Measurements from ENCODE around the gene SMARCD3. TPM values are rescaled to one million over a fixed set of nuclear protein-coding genes. Genes with fewer than 3 reads are reported as not detected.

Gene SMARCD3
- total RNA-seq, 2 experiments from 2014 or later = 11.8 to 14.8 TPM

DNA sequence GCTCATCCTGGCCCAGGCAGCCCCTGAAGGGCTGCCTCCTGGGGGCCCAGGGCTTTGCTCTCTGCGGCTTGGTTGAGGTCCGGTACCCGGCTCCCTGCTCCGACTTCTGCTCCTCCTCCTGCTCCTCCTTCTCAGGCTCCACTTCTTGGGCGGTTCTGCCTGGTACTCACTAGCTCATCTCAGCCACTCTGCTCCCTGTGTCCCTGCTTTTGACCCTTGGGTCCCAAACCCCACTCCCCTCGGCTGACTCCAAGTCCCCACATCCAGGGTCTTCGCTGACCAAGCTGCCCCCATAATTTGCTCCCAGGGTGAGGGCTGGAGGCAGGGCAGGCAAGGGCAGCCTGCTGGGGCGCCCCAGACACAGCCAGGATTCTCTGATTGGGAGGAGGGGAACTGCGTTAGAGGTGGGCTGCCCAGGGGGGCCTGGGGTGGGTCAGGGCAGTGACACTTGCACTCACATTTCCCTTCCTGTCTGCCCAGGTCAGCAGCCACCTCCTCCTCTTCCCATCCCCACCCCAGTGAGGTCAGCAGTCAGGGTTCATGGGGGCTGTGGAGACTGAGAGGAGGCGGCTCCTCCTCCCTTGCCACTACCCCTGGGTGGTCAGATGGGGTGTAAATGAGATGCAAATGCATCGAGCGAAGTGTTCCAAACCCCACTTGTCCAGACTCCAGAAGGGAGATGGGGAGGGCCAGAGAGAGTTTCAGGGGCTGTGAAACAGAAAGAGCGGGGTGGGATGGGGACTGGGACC lies 2.2 kb downstream of the SMARCD3 start:
- ChIA-PET CTCF (interaction anchor here (0.7 to 2.7 kb wide), 2 partner anchors 39 to 122 kb away, joined by 3 to 15 read pairs; no protein-coding TSS in a partner anchor), POLR2A (no interaction called here)
- no peak for DNase-seq
- Mint-ChIP-seq H3K27me3 (peaks cover 63% of the 10 kb centered on the region), H3K4me1 (ENCODE audit: low read depth) (peaks cover 60% of the 10 kb centered on the region), H3K36me3 (ENCODE audit: low read depth) (no peaks in the 10 kb centered on the region), H3K9me3 (no peaks in the 10 kb centered on the region), H3K27ac (no peak overlapping the region), H3K4me3 (peak overlapping the region; percentile 54)
- H3K27me3 ChIP-seq (ENCODE audit: control insufficient read depth in 1 of 2, insufficient read depth in 2 of 2, low read length in 2 of 2) = peaks cover 47 to 50% of the 10 kb centered on the region in 2 experiments
- ATAC-seq (ENCODE audit: poor library complexity) = no peak
- H3K36me3 ChIP-seq (ENCODE audit: insufficient read depth, low read length) = no peaks in the 10 kb centered on the region
- TF ChIP-seq, protein P1, sequence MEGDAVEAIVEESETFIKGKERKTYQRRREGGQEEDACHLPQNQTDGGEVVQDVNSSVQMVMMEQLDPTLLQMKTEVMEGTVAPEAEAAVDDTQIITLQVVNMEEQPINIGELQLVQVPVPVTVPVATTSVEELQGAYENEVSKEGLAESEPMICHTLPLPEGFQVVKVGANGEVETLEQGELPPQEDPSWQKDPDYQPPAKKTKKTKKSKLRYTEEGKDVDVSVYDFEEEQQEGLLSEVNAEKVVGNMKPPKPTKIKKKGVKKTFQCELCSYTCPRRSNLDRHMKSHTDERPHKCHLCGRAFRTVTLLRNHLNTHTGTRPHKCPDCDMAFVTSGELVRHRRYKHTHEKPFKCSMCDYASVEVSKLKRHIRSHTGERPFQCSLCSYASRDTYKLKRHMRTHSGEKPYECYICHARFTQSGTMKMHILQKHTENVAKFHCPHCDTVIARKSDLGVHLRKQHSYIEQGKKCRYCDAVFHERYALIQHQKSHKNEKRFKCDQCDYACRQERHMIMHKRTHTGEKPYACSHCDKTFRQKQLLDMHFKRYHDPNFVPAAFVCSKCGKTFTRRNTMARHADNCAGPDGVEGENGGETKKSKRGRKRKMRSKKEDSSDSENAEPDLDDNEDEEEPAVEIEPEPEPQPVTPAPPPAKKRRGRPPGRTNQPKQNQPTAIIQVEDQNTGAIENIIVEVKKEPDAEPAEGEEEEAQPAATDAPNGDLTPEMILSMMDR (IDR thresholded peaks at IDR 0.05) = no peak
- no peak overlapping the region for H3K4me3 ChIP-seq (ENCODE audit: low read length)
- H3K9me3 ChIP-seq (ENCODE audit: control insufficient read depth in 1 of 2, insufficient read depth in 1 of 2, low read length in 2 of 2) = no peaks in the 10 kb centered on the region
- H3K4me1 ChIP-seq (ENCODE audit: insufficient read depth, low read length) = peaks cover 58% of the 10 kb centered on the region
- H3K27ac ChIP-seq (ENCODE audit: low read depth in 1 of 2, low read length in 2 of 2) = no peak overlapping the region
- intact Hi-C loops (cut with DNase I, micrococcal nuclease) = loop anchor here (5.0 to 10.0 kb wide), 2 partner anchors 79 to 81 kb away; partner anchors contain the start of gene GBX1 (in 2 of the 2)

DNA sequence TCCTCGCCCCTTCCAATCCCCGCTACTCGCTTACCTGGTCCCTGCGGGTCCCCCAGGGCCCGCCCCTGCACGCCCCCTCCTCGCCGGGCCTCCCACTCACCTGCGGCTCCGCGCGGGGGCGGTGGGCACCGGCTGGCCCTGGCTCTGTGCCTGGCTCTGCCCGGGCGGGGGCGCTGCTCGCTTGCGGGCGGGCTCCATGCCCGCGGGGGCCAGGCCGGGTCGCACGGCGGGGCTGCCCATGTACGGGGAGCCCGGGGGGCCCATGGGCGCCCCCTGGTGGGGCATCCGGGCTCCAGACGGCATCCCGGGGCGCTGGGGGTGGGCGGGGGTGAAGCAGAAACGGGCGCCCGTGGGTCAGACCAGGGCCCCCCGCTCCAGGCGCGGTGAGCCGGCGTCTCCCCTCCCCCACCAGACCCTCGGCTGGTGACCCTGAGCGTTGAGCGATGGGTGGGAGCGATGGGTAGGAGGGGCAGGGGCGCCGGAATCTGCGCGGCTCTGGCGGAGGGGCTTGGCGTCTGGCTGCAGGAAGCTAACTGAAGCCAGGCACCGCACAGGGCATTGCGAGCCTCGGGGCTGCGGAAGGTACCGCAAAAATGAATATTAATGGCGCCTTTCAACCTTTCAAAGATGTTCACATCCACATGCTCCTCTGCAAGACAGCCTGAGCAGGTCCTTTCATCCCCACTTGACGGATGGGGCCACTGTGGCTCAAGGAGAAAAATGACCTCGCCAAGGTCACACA lies 3.0 kb downstream of the SMARCD3 start:
- H3K9me3 ChIP-seq (ENCODE audit: control insufficient read depth in 1 of 2, insufficient read depth in 1 of 2, low read length in 2 of 2) = no peaks in the 10 kb centered on the region
- H3K27me3 Mint-ChIP-seq = peaks cover 55% of the 10 kb centered on the region
- peaks cover 52% of the 10 kb centered on the region for H3K4me1 Mint-ChIP-seq (ENCODE audit: low read depth)
- H3K36me3 Mint-ChIP-seq (ENCODE audit: low read depth) = no peaks in the 10 kb centered on the region
- ATAC-seq (ENCODE audit: poor library complexity) (peak; percentile 68), DNase-seq (peak; percentile 43 to 86 (median 60))
- TF ChIP-seq, protein P1 (IDR thresholded peaks at IDR 0.05) = peak; percentile 74
- peak overlapping the region; percentile 47 for H3K4me3 ChIP-seq (ENCODE audit: low read length)
- no peaks in the 10 kb centered on the region for H3K9me3 Mint-ChIP-seq
- peaks cover 39 to 42% of the 10 kb centered on the region in 2 experiments for H3K27me3 ChIP-seq (ENCODE audit: control insufficient read depth in 1 of 2, insufficient read depth in 2 of 2, low read length in 2 of 2)
- ChIA-PET CTCF (interaction anchor here (0.7 to 2.7 kb wide), 3 partner anchors 10 to 122 kb away, joined by 3 to 15 read pairs (median 9); no protein-coding TSS in a partner anchor), POLR2A (interaction anchor here (1.5 to 2.9 kb wide), 2 partner anchors 19 to 274 kb away, joined by 4 to 25 read pairs; partner anchors contain the start of genes ABCF2 and RHEB)
- intact Hi-C loops (cut with DNase I, micrococcal nuclease) = loop anchor here (1.0 to 10.0 kb wide), 5 partner anchors 19 to 121 kb away; partner anchors contain the start of genes ABCF2 (in 2 of the 2) and GBX1 (in 2 of the 2)
- H3K4me3 Mint-ChIP-seq = peak overlapping the region; percentile 54
- H3K36me3 ChIP-seq (ENCODE audit: insufficient read depth, low read length) = no peaks in the 10 kb centered on the region
- peaks cover 57% of the 10 kb centered on the region for H3K4me1 ChIP-seq (ENCODE audit: insufficient read depth, low read length)
- no peak overlapping the region for H3K27ac Mint-ChIP-seq
- no peak overlapping the region for H3K27ac ChIP-seq (ENCODE audit: low read depth in 1 of 2, low read length in 2 of 2)

DNA sequence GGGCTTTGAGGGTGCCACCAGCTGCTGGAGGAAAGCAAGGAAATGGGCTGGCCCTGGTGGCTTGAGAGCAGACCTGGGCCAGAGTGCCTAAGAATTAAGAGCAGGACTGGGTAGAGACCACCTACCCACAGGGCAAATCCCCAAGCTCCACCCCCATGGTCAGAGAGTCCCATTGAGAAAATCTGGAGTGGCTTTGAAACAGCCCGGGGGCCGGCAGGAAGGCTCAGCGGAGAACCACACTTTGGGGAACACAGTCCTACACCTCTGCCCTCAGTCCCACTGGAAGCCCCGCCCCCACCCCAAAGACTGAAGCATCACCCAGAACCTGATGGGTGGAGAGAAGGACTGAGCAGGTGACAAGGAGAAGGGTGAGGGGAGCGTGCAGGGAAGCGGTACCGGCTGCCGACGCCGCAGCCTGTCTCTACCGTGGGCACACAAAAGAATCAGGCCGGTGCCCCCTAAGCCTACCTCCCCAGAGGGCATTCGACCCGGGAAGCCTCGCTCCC lies 3.6 kb downstream of the SMARCD3 start:
- Histone ChIP-seq H3K9me3 (ENCODE audit: control insufficient read depth in 1 of 2, insufficient read depth in 1 of 2, low read length in 2 of 2) (no peaks in the 10 kb centered on the region), H3K36me3 (ENCODE audit: insufficient read depth, low read length) (no peaks in the 10 kb centered on the region), H3K4me3 (ENCODE audit: low read length) (peak overlapping the region; percentile 47), H3K4me1 (ENCODE audit: insufficient read depth, low read length) (peaks cover 57% of the 10 kb centered on the region), H3K27ac (ENCODE audit: low read depth in 1 of 2, low read length in 2 of 2) (no peak overlapping the region), H3K27me3 (ENCODE audit: control insufficient read depth in 1 of 2, insufficient read depth in 2 of 2, low read length in 2 of 2) (peaks cover 34 to 38% of the 10 kb centered on the region in 2 experiments)
- H3K27ac Mint-ChIP-seq = no peak overlapping the region
- H3K27me3 Mint-ChIP-seq = peaks cover 50% of the 10 kb centered on the region
- ATAC-seq (ENCODE audit: poor library complexity) = no peak
- intact Hi-C loops (cut with DNase I, micrococcal nuclease) = loop anchor here (1.0 to 10.0 kb wide), 6 partner anchors 18 to 121 kb away; partner anchors contain the start of genes ABCF2 (in 2 of the 2) and GBX1 (in 2 of the 2)
- peaks cover 47% of the 10 kb centered on the region for H3K4me1 Mint-ChIP-seq (ENCODE audit: low read depth)
- ChIA-PET CTCF (interaction anchor here (1.0 to 2.7 kb wide), 8 partner anchors 10 to 121 kb away, joined by 4 to 16 read pairs (median 9); partner anchors contain the start of genes ABCF2 and CHPF2), POLR2A (interaction anchor here (0.9 to 2.9 kb wide), 5 partner anchors 12 to 275 kb away, joined by 3 to 25 read pairs (median 4); partner anchors contain the start of genes ABCF2, CHPF2, NUB1 and RHEB)
- peak overlapping the region; percentile 79 for H3K4me3 Mint-ChIP-seq
- H3K36me3 Mint-ChIP-seq (ENCODE audit: low read depth) = peaks cover 3% of the 10 kb centered on the region
- no peaks in the 10 kb centered on the region for H3K9me3 Mint-ChIP-seq
- peak in 2 of 14 experiments; percentile 44 to 52 for DNase-seq
- TF ChIP-seq, protein P1 (IDR thresholded peaks at IDR 0.05) = no peak
